Left colon (tissue), 2 donors: ENCODE results near the gene LAPTM5. TPM values are rescaled to one million over a fixed set of nuclear protein-coding genes. Genes with fewer than 3 reads are reported as not detected.

ENCODE experiments used
- ATAC-seq: fragments of 200-7000 bp; cut with Tn5 transposase; one replicate; pipeline ENCODE4 v1.9.1; 2020; ENCODE audit warnings: mild to moderate bottlenecking, moderate library complexity
- DNase-seq, 2 donors: peaks; one replicate each; pipeline ENCODE4 v3.0.0-alpha.2; 2020
- intact Hi-C, 2 donors: fragments of 100-400 bp; cut with DNase I in 1 of 2; cut with micrococcal nuclease in 1 of 2; formaldehyde crosslinking; loops; one replicate each; pipeline versions ENCODE4 v1.11.2 to v1.14.0; 2022; cut with DNase I, micrococcal nuclease
- total RNA-seq, 2 donors: library from RNA; stranded (reverse); fragmentation: NEBNext Ultra II Directional; extraction: Animal tissue kit (Norgen Biotek cat#: 25700); gene quantifications; one replicate each; pipeline ENCODE4 v1.2.1, GENCODE V29; 2021
- donor health status: DM: no; HTN: no; CAD: no.
- donor health status: DM: yes; HTN: yes; CAD: no.

Gene LAPTM5
- total RNA-seq, 2 donors from 2014 or later, result 10.7 to 49.1 TPM

GRCh38 chr1:30749691-30750583 is 7.6 kb downstream of the LAPTM5 start:
- intact Hi-C loops, result no loop called here
- DNase-seq (peak in 1 of 2 donors; percentile 51), ATAC-seq (no peak)

DNA sequence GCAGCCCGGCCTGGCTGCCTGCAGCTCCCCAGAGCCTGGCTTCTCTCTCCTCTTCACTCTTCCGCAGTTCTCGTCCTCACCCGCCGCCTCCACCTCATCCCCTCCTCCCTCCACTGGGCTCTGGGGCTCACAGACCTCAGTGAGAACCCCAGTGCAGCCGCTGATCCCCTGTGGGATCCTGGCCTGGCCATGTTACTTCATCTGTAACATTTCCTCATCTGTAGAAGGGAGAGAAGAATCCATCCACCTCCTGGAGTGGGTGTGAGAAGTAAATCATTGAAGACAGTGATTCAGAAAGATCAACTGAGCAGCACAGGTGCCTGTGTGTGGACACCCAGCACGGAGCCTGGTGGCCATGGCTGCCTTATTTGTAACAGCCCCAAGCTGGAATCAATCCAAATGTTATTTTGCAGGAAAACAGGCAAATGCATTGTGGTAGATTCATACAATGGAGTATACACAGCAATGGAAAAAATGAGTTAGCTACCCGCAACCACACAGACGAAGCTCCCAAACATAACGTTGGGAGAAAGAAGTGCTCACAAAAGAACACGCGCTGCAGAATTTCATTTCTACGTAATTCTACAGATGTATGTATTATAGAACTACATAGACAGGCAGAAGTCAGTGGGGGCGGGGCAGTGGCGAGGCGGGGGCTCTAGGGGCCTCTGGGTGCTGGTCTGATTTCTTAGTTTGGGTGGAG is 8.7 kb downstream of the LAPTM5 start:
- intact Hi-C loops, result no loop called here
- DNase-seq (no peak), ATAC-seq (no peak)

- intact Hi-C loops, result no loop called here
- DNase-seq (no peak), ATAC-seq (peak; percentile 7)
Observed at GRCh38 chr1:30748098-30748698, 9.4 kb downstream of the LAPTM5 start.

DNA sequence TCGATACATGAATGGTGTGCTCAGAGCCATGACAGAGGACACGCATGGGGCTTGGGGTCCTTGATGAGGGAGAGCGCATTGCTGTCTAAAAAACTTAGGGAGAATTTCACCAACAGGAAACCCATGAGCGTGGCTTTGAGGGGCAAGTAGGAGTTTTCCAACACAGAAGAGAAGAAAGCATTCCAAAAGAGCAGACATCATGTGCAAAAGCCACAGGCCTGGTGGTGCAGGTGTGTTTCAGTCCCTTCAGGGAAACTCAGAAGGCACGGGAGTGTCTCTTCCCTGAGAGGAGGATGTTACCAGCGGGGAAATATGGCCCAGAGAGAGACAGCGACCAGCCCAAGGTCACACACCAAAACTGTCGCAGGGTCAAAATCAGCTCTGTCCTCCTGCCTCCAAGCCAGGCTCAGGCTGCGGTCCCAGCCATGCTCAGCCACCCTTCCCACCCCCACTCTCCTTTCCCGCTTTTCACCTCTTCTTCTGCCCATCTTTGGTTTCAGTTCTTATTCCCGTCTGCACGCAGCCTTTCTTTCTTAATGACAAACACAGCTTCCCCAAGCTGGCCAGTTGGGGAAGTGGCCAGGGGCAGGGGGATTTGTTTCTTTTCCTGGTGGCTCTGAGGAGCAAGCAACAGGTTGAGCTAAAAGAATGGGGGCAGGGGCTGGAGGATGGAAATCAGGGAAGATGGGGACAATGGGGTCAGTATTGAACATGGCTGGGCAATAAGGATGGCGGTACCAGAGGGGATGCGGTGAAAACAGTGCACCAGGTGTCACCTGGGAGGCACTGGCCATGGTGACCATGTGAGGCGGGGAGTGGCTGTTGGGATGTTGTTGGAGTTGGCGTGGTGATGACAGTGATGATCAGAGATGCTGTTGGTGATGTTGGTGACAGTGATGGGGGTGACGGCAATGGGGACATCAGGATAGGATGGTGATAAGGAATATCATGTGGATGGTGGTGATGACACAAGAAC is 10.3 kb downstream of the LAPTM5 start:
- no peak for ATAC-seq
- DNase-seq, result no peak
- intact Hi-C loops, result no loop called here

GRCh38 chr1:30746212-30747032 is 11.2 kb downstream of the LAPTM5 start:
- intact Hi-C loops, result no loop called here
- ATAC-seq (peak; percentile 78), DNase-seq (peak in 1 of 2 donors; percentile 34)

GRCh38 chr1:30745834-30746208 is 11.8 kb downstream of the LAPTM5 start:
- DNase-seq, result no peak
- ATAC-seq, result peak; percentile 8
- intact Hi-C loops, result no loop called here

- DNase-seq (no peak), ATAC-seq (peak; percentile 58)
- intact Hi-C loops, result no loop called here
Observed at GRCh38 chr1:30745156-30745833, 12.3 kb downstream of the LAPTM5 start.

DNA sequence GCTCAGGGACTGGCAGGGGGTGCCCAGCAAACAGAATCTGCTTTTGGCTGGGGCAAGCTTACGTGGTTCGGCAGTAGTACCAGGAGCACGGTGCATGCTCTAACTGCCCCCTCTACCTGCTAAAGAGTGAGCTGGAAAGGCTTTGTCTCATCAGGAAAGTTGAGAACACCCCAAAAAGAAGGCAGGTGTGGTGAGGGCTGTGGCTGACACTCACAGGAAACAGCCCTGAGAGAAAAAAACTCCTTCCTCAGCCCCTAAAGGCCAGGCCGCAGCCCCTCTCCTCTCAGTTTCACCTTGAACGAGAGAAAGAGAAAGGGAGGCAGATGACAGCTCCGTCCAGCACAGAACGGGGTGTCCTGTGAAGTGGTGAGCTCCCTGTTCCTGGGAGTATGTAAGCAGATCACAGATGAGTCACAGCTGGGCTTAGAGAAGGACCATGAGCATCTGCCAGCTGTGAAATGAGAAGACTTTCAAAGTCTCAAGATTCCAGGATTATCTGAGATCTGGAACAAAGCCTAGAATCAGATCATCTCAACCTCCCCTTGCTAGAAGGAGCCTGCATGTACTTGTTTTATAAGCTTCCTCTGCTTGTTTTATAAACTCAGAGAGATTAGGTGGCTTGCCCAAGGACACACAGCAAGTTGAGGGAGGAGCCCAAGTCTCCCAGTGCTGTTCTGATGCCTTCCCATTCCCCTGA is 13.4 kb downstream of the LAPTM5 start:
- no peak for DNase-seq
- intact Hi-C loops, result no loop called here
- ATAC-seq, result no peak

DNA sequence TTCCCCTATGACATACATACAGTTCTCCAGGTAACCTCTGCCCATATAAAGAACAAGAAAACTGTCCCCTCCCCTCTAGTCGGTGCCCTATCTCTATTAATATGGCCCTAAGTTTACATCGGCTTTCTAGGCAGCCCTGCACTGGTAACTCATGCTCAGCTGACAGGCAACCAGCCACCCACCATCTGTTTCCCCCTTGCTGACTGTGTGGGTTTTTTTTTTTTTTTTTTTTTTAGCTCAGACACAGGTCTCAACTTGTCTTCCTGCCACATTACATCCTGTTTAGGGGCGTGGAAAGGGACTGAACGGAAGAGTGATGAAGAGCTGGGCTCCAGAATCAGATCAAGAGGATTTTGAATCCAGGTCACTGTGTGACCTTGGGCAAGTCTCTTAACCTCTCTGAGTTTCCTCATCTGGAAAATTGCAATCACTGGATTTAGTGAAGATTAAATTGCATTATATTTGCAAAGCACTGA is 14.0 kb downstream of the LAPTM5 start:
- DNase-seq, result no peak
- intact Hi-C loops, result no loop called here
- peak; percentile 13 for ATAC-seq

GRCh38 chr1:30742963-30743559 is 14.5 kb downstream of the LAPTM5 start:
- intact Hi-C loops, result no loop called here
- DNase-seq, result no peak
- no peak for ATAC-seq

- DNase-seq (no peak), ATAC-seq (no peak)
- intact Hi-C loops, result no loop called here
Observed at GRCh38 chr1:30742300-30742962, 15.1 kb downstream of the LAPTM5 start.

GRCh38 chr1:30741239-30741894 is 16.2 kb downstream of the LAPTM5 start:
- intact Hi-C loops, result no loop called here
- DNase-seq (no peak), ATAC-seq (no peak)

GRCh38 chr1:30740251-30741238 is 17.0 kb downstream of the LAPTM5 start:
- no peak for DNase-seq
- ATAC-seq, result peak; percentile 52
- intact Hi-C loops, result no loop called here

DNA sequence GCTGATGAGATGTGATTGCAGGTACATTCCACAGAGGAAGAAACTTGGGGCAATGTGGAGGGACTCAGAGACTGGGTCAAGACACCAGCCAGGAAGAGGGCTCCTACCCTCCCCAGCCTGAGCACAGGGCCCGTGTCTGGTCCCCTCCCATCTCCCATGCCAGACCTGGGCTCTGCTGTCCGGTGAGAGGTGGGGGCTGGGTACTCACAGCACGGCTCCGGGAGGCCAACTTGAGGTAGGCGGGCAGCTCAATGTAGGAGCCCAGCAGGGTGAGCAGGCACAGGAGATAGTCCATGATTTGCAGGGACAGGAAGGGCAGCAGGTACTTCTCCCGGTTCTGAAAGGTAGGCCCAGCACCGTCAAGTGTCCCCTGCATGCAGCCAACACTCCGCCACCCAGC is 18.0 kb downstream of the LAPTM5 start:
- intact Hi-C loops, result no loop called here
- no peak for DNase-seq
- ATAC-seq, result no peak
